ENCODE measurements around the gene ANKS1A.

DNA sequence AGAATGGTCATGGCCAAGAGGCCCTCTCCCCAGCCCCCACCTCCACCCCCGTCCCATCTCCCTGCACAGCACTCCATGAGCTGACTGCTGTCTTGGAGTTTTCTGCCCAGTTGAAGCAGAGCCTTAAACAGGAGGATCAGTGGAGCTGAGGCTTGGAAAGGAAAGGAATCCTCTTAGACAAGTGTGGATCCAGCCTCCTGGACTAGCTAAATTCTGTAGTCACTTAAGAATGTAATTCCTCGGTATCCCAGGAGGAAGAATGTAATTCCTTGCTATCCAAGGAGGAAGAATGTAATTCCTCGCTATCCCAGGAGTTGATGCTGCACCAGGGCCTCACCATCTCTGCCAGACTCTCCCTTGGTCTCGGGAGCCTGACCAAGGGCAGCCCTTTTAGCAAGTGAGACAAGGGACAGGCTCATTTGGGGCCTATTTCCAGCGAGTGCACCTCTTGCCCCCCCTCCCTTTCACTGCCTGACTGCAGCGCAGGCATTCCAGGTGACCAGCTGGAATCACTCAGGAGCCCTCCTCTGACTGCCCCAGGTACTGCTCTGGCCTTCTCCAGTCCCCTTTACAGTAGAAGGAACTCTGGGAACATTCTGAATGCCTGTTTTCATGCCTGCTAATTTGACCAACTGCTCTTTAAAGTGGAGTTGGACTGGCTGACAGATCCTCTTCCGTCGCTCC lies 175.8 kb downstream of the ANKS1A start:
- TF ChIP-seq, protein P1, sequence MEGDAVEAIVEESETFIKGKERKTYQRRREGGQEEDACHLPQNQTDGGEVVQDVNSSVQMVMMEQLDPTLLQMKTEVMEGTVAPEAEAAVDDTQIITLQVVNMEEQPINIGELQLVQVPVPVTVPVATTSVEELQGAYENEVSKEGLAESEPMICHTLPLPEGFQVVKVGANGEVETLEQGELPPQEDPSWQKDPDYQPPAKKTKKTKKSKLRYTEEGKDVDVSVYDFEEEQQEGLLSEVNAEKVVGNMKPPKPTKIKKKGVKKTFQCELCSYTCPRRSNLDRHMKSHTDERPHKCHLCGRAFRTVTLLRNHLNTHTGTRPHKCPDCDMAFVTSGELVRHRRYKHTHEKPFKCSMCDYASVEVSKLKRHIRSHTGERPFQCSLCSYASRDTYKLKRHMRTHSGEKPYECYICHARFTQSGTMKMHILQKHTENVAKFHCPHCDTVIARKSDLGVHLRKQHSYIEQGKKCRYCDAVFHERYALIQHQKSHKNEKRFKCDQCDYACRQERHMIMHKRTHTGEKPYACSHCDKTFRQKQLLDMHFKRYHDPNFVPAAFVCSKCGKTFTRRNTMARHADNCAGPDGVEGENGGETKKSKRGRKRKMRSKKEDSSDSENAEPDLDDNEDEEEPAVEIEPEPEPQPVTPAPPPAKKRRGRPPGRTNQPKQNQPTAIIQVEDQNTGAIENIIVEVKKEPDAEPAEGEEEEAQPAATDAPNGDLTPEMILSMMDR (IDR thresholded peaks at IDR 0.05 in 4 of 5, conservative IDR thresholded peaks at IDR 0.05 in 1 of 5), result no peak
- no peak for TF ChIP-seq POLR2A (IDR thresholded peaks at IDR 0.05)
